CMK (cell line): ENCODE measurements around the gene COL1A1.
A peak's percentile ranks its signal among the peaks of the same experiment; 100 is the strongest.

Source experiments
- DNase-seq: peaks from one replicate; pipeline ENCODE4 v3.0.0-alpha.2; 2010; ENCODE audit warnings: low read depth

The COL1A1 gene

GRCh38 chr17:50153650-50154575 is 47.5 kb downstream of the COL1A1 start:
- DNase-seq = no peak

- no peak for DNase-seq
These were observed 48.7 kb downstream of the COL1A1 start for GRCh38 chr17:50152736-50153135.

- DNase-seq = peak; percentile 80
These were observed 49.4 kb downstream of the COL1A1 start for GRCh38 chr17:50151937-50152547.

- DNase-seq = peak; percentile 96
These were observed 50.1 kb downstream of the COL1A1 start for GRCh38 chr17:50151041-50151936.

- no peak for DNase-seq
These were observed 50.9 kb downstream of the COL1A1 start, which contains the start of gene PPP1R9B for GRCh38 chr17:50150354-50151040. TSS of gene PPP1R9B (minus strand) at chr17:50150677. CDS start at chr17:50150513, 164 bp downstream.

- DNase-seq = no peak
These were observed 51.7 kb downstream of the COL1A1 start for GRCh38 chr17:50149417-50150353.

GRCh38 chr17:50149091-50149416 is 52.4 kb downstream of the COL1A1 start:
- DNase-seq = no peak

- no peak for DNase-seq
These were observed 53.0 kb downstream of the COL1A1 start for GRCh38 chr17:50148226-50149090.

GRCh38 chr17:50147841-50148225 is 53.6 kb downstream of the COL1A1 start:
- DNase-seq = no peak

GRCh38 chr17:50146927-50147665 is 54.3 kb downstream of the COL1A1 start:
- DNase-seq = no peak

GRCh38 chr17:50146230-50146926 is 55.1 kb downstream of the COL1A1 start:
- DNase-seq = no peak

GRCh38 chr17:50145532-50146229 is 55.8 kb downstream of the COL1A1 start:
- DNase-seq = no peak

- DNase-seq = no peak
These were observed 56.4 kb downstream of the COL1A1 start for GRCh38 chr17:50144845-50145531.

- no peak for DNase-seq
These were observed 57.1 kb downstream of the COL1A1 start for GRCh38 chr17:50144355-50144754.

GRCh38 chr17:50143461-50144176 is 57.8 kb downstream of the COL1A1 start:
- no peak for DNase-seq

GRCh38 chr17:50141745-50142110 is 59.7 kb downstream of the COL1A1 start:
- no peak for DNase-seq
